GM18502 (cell line): Measurements from ENCODE around the gene MPL.
"Not testable (repeated sequence)": the region's sequence is repeated elsewhere in the genome, so short reads cannot be mapped to it uniquely, and the experiment has no call there.

Experiments used
- ATAC-seq: cut with Tn5 transposase; IDR thresholded peaks from one replicate; pipeline ENCODE4 v1.9.1; 2021; ENCODE audit warnings: mild to moderate bottlenecking; ENCODE audit not compliant: unreplicated experiment, poor library complexity

MPL gene

DNA sequence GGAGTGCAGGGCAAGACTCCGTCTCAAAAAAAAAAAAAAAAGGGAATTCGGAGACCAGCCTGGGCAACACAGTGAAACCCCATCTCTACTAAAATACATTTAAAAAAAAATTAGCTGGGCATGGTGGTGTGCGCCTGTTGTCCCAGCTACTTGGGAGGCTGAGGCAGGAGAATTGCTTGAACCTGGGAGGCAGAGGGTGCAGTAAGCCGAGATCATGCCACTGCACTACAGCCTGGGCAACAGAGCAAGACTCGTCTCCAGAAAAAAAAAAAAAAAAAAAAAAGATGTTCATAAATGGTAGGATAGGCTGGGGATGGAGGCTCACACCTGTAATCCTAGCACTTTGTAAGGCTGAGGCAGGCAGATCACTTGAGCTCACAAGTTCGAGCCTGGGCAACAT is 32.2 kb downstream of the MPL start:
- not testable (repeated sequence) for ATAC-seq

DNA sequence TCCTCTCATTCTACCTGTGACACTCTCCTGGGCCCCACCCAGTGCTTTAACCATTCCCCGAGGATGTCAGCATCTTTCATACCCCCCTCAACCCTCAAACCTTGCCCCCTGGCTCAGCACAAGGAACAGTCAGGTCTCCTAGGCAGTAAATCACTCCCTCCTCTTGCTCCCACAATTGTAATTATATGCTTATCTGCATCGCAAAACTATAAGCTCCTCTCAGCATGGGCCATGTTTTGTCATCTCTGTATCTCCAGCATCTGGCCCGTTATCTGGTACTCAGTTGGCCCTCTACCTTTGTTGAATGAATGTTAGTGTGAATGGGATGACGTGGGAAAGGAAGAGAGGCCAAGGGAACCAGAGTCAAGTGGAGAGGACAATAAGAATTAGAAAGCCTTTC is 32.9 kb downstream of the MPL start:
- ATAC-seq = no peak

- no peak for ATAC-seq
Measured at GRCh38 chr1:43372172-43372571, 34.6 kb downstream of the MPL start.

- no peak for ATAC-seq
Measured at GRCh38 chr1:43373066-43373940, 35.7 kb downstream of the MPL start.

GRCh38 chr1:43376723-43377235 is 39.2 kb downstream of the MPL start:
- no peak for ATAC-seq

- no peak for ATAC-seq
Measured at GRCh38 chr1:43377831-43378230, 40.2 kb downstream of the MPL start.

GRCh38 chr1:43379476-43379875 is 41.9 kb downstream of the MPL start:
- no peak for ATAC-seq

- no peak for ATAC-seq
Measured at GRCh38 chr1:43381612-43382011, 44.0 kb downstream of the MPL start.

DNA sequence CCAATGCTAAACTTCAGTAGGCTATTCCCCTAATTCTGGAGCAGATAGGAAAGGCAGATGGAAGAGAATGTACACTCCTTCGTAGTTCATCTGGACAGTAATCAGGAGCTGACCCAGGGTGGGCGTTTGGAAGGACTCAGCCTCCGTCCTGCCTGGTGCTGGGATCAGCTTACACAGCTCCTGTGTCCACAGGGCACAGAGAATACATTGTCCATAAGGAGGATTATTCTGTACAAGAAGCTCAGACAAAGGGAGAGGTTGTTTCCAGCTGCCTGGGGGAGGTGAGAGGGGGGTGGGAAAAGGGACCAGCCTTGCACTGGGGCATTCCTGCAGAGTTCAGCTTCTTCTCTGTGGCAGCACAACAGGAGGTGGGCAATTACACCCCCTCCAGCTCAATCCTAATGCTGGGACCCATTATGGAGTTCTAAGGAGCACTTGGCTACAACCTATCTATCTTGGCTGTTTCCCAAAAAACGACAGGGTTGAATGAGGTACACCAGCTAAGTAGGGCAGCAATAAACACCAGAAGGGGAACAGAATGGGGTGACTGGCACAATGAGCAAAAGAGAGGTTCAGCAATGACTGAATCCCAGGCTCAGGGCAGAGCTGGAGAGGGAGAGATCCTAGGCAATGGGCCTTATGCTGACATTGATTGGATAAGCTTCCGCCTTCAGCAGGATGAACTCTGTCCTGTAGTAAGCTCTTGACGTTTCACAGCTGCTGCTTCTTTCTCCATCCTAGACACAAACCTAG is 44.6 kb downstream of the MPL start:
- no peak for ATAC-seq

DNA sequence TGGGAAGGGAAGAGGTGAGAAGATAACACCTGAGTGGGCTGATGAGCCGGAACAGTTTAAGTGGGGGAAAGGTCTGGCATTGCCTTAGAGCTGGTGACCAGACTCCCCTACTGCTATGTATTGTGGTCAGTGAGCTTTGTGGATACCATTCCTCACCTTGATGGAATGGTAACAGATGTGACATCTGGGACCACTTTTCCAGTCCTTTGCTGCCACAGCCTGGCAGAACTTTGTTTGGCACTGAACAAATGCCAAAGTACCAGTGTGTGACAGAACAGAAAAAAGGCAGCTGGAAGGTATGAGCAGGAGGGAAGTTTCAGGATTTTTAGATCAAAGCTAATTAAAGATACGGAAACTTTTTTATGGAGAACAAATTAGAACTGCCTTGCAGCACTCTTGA is 45.8 kb downstream of the MPL start:
- ATAC-seq = no peak

DNA sequence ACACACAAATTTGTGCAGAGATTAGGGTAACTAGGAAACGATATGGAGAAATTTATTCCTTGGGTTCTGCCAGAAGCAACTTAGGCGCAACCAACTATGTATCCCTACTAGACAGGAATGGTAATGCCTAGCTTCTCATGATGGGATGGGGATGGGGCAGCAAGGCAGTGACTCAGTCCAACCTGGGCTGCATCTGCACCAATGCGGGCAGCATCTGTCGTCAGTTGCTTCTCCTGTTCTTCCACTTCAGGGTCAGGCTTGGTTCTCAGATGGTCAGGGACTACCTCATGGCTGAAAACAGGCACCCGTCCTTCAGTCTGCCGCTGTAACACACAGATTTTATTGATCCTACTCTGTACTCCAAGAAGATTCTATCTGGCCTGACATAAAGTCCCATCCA is 49.1 kb downstream of the MPL start:
- no peak for ATAC-seq

- no peak for ATAC-seq
Measured at GRCh38 chr1:43387976-43388599, 50.5 kb downstream of the MPL start.

DNA sequence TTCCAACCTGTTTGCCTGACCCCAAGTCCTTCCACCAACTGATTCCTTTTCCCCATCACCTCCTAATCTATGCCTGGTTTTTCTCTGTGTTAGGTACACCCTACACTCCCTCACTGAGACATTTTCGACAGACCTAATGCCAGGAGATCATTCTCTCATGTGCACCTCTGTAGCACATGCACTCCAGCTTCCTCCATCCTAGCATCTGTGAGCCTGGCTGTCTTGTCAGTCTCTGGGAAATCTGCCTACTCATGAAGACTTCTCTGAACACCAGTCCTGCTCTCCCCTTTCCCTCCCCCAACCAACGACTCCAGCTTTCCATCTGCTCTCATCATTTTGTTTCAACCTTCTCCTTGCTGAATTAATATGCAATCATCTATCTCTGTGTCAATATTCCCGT is 51.0 kb downstream of the MPL start:
- ATAC-seq = no peak

GRCh38 chr1:43389326-43390313 is 52.0 kb downstream of the MPL start, which contains the start of the genes MED8 and SZT2:
MED8 (minus strand) TSS chr1:43389800; CDS start chr1:43389764, 36 bp downstream.
SZT2 (plus strand) TSS chr1:43389899; CDS start chr1:43389969, 70 bp downstream.
- ATAC-seq = peak; percentile 93

DNA sequence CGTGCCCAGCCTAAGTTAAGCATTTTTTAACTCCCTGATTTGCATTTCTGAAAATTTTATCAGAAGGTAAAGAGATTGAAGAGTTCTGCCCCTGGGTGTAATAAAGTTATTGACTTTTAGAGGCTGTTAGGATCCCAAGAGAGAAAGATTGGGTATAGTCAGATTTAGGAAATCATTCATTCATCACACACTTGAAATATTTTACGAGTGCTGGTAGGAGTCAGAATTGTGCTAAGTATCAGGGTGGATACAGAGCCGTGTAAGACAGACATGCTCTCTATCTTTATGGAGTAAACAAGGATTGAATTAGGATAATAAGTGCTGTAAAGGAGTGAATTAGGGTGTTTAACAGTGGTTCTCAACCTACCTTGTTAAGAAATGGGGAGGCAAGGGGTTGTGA is 55.1 kb downstream of the MPL start:
- ATAC-seq = no peak

- ATAC-seq = no peak
Measured at GRCh38 chr1:43395523-43395922, 57.9 kb downstream of the MPL start.

DNA sequence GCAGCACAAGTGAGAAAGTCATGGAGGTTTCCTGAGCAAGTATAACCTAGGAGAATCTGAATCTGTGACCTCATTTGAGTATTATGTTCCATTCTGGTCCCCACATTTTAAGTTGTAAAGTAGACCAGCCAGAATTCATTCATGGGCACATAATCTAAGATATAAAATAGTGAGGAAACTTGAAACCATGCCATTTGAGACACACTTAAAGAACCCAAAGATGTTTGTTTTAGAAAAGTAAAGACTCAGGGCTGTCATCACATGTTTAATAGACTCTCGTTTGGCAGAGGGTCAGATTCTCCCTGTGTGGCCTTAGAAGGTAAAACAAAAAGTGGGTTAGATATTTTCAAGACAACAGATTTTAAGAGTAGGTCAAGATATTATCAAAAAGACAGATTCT is 58.4 kb downstream of the MPL start:
- ATAC-seq = no peak

GRCh38 chr1:43398227-43398626 is 60.6 kb downstream of the MPL start:
- ATAC-seq = no peak

- ATAC-seq = not testable (repeated sequence)
Measured at GRCh38 chr1:43400441-43400840, 62.8 kb downstream of the MPL start.
